Measurements from ENCODE around the gene ZC3H8.

- TF ChIP-seq EZH2 (IDR thresholded peaks at IDR 0.05) (no peak), POLR2AphosphoS5 (IDR thresholded peaks at IDR 0.05; ENCODE audit: borderline replicate concordance, low read depth, low read length) (no peak), FOXP2 (optimal IDR thresholded peaks at IDR 0.05; ENCODE audit: control extremely low read depth, extremely low read length, insufficient read depth) (no peak)
Measured at GRCh38 chr2:112290088-112290487, 35.2 kb upstream of the ZC3H8 start.
